C4-2B (cell line): ENCODE results near the gene C10orf88.

Experiments used
- H3K27ac ChIP-seq: fragments of 450-650 bp; 2 replicates; pipeline ENCODE4 v1.5.1; 2017
- ZFX ChIP-seq: fragments of 450-650 bp; IDR thresholded peaks from 2 replicates; pipeline ENCODE4 v1.6.1; 2017
- TF ChIP-seq, protein P1 (sequence below): fragments of 450-650 bp; conservative IDR thresholded peaks from 2 replicates; pipeline ENCODE4 v1.5.1; 2017; ENCODE audit warnings: mild to moderate bottlenecking

Gene C10orf88

DNA sequence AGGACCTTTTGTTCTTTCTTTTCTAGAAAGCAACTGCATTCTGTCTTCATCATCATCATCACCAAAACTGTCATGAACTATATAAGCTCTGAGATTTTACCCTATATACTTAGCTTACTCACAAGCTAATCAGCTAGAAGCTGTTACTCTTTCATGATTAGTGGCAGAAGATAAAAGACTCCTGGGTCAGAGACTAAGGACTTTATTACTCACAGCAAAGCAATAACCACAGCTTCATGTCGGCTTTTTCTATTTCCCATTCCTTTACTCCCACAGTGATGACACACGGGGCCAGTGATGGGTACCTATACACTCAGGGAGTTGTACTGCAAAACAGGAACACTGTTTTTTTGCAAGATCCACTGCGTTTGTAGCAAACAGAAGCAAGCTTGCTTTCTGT is 8.4 kb upstream of the C10orf88 start:
- H3K27ac ChIP-seq, result no peak overlapping the region
- TF ChIP-seq ZFX, result no peak
- TF ChIP-seq, protein P1, sequence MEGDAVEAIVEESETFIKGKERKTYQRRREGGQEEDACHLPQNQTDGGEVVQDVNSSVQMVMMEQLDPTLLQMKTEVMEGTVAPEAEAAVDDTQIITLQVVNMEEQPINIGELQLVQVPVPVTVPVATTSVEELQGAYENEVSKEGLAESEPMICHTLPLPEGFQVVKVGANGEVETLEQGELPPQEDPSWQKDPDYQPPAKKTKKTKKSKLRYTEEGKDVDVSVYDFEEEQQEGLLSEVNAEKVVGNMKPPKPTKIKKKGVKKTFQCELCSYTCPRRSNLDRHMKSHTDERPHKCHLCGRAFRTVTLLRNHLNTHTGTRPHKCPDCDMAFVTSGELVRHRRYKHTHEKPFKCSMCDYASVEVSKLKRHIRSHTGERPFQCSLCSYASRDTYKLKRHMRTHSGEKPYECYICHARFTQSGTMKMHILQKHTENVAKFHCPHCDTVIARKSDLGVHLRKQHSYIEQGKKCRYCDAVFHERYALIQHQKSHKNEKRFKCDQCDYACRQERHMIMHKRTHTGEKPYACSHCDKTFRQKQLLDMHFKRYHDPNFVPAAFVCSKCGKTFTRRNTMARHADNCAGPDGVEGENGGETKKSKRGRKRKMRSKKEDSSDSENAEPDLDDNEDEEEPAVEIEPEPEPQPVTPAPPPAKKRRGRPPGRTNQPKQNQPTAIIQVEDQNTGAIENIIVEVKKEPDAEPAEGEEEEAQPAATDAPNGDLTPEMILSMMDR, result no peak

DNA sequence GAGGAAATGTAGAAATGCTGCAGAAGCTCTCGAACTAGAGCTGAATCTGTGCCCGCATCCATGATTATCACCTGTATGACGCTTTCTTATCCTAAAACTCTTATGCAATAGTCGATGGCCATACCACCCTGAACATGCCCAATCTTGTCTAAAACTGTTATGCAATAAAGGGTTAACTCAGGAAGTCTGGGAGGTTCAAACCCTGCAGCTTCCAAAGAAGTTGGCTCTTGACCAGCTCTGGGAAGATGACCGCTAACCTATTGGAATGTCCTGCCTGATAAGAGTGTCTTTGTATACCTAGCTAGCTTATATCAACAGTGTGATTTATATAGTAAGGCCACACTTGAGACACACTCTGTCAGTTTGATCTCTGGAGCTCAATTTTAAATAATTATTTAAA is 3.4 kb upstream of the C10orf88 start:
- TF ChIP-seq, protein P1, result no peak
- no peak for TF ChIP-seq ZFX
- no peak overlapping the region for H3K27ac ChIP-seq

DNA sequence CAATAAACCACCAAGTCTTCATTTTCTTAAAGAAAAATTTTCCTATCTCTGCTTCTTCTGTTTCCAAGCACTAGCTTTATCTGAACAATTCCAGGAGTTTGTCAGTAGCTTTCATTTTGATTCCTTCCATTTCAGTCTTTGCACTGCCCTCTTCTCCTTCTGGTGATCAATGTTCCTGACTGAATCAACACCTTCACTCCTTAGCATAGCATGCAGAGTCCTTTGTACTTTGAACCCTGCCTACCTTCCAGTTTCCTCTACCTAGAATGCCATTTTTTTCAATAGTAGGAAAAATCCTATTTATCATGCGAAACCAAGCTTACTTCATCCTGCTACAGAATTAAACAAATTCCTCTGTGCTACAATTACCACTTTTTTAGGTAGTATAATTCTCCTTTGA is 1.9 kb upstream of the C10orf88 start:
- no peak overlapping the region for H3K27ac ChIP-seq
- no peak for TF ChIP-seq ZFX
- TF ChIP-seq, protein P1, result no peak

DNA sequence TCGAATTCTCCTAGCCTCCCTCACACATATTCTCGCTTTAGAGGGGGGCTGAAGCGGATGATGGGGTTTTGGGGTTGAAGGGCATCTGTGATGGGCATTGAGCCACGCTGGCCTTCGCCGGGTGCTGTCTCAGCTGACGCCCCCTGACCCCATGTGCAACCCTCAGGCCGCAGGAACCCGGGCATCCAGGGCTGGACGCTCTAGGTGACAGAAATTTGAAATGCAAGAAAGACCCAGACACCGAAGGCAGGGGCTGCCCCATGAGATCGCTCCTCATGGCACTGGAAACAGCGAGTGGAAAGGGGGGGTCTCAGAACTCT is 664 bp upstream of the C10orf88 start:
- TF ChIP-seq ZFX, result no peak
- TF ChIP-seq, protein P1, result no peak
- H3K27ac ChIP-seq, result peak overlapping the region; percentile 90

DNA sequence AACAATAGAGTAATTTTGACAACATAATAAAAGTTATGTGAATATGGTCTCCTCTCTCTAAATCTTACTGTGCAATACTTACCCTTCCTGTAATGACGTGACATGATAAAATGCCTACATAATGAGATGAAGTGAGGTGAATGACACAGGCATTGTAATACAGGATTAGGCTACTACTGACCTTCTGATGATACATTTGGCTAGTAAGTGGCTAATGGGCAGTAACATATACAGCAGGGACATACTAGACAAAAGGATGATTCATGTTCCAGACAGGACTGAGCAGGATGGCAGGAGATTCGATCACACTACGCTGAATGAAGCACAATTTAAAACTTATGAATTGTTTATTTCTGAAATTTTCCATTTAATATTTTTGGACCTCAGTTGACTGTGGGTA is 4.7 kb downstream of the C10orf88 start:
- TF ChIP-seq, protein P1, result no peak
- no peak for TF ChIP-seq ZFX
- H3K27ac ChIP-seq, result no peak overlapping the region

DNA sequence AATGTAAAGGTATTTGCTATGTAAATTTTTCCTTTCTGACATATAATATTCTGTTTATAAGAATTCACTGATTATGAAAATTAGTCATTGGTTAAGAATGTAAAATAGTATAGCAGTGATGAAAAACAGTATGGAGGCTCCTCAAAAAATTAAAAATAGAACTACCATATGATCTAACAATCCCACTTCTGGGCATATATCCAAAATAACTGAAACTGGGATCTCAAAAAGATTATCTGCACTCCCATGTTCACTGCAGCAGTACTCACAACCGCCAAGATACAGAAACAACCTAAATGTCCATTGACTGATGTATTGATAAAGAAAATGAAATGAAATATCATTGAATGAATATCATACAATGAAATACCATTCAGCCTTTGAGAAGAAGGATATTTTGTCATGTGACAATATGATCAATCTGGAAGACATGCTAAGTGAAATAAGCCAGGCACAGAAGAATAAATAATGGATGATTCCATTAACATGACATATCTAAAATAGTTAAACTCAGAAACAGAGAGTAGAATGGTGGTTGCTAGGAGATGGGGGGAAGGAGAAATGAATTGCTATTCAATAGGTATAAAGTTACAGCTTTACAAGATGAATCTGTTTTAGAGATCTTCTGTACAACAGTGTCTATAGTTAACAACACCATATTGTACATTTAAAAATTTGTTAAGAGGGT is 14.0 kb downstream of the C10orf88 start:
- no peak overlapping the region for H3K27ac ChIP-seq
- TF ChIP-seq, protein P1, result no peak
- TF ChIP-seq ZFX, result no peak

DNA sequence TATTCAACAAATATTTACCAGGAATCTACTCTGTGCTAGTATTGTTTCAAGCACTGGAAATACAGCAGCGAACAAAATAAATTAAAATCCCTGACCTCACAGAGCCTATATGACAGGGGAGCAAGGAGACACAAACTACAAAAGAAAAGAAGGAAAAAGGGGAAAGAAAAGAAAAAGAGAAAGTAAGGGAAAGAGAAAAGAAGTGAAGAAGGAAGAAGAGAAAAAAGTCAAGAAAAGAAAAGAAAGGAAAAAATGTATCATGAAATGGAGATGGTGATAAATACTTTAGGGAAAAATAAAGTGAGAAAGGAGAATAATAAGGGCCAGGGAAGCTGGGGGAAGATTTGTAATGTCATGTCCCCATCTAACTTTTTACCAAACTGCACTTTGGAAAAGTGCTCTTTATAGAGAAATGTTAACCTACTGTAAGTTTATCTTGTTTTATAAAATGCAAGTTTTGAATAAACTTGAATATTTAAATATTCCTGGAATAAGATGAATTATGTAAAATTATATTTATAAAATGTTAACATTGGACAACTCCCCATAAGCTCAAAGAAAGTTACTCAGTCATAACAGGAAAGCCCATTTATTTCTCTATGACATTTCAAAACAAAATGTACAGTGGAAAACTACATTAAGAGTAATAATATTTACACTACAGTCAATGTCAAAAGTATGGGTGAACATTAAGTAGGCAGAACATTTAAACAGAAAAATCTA is 14.7 kb downstream of the C10orf88 start:
- no peak for TF ChIP-seq ZFX
- TF ChIP-seq, protein P1, result no peak
- no peak overlapping the region for H3K27ac ChIP-seq
